ENCODE results near the gene MFAP2. TPM values are rescaled to one million over a fixed set of nuclear protein-coding genes. Genes with fewer than 3 reads are reported as not detected.

The MFAP2 gene
- total and polyA plus RNA-seq, 2 of the 8 experiments (the other 6 are each of a cell fraction or from before 2014, with no cell fraction given), result 172 to 326 TPM

DNA sequence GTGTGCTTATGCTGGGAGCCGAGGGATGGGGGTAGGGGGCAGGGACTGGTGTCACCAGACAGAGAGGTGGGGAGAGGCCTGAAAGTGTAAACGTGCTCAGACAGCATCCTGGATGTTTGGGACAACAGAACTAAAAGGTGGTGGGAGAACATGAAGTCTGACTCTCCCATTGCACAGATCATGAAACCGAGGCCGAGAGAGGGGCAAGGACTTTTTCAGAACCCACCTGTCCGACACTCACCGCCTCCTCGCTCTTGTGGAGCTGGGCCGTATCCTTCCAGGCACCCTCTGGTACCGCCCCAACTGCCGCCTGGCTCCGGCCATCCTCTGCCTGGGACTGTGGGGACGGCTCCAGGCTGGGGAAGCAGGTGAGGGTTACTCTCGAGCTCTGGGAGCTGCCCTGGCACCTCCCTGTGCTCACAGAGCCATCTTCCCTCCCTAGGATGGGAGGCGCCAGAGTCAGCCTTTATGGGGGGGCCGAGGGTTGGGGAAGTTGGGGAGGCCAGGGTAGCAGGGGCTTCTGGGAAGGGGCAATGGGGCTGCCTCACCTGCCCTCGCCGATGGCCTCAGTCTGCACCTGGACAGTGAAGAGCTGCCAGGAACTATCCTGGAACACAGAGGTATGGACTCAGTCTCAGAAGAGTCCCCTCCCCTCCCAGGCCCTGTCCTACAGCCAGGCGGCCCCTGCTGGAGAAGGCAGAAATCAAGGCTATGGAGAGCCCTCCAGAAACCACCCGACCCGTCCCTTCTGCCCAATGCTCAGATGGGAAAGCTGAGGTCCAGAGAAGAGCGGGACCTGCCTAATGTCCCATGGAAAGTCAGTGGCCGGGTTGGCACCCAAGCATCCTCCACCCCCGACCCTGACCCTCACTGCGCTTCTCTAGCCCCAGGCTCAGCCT lies 24.3 kb upstream of the MFAP2 start (continued):
- TF ChIP-seq HDAC2 (IDR thresholded peaks at IDR 0.05; ENCODE audit: borderline replicate concordance in 1 of 2, low read depth in 2 of 2, low read length in 2 of 2), result peak in 1 of 2 experiments; percentile 61; a peak in 1 of 4 replicates
- peak; percentile 80; the same call in 1 of the 2 replicates for TF ChIP-seq KDM1A (IDR thresholded peaks at IDR 0.05; ENCODE audit: borderline replicate concordance, low read length)
